ENCODE results near the gene MSH5.

- TF ChIP-seq CTCF (IDR thresholded peaks at IDR 0.05) (no peak), USF2 (CRISPR knock-in tag; IDR thresholded peaks at IDR 0.05) (no peak), SP1 (CRISPR knock-in tag; conservative IDR thresholded peaks at IDR 0.05) (no peak), E2F4 (CRISPR knock-in tag; IDR thresholded peaks at IDR 0.05; ENCODE audit: borderline replicate concordance, low read depth) (no peak), MAX (CRISPR knock-in tag; IDR thresholded peaks at IDR 0.05) (no peak), HMGXB4 (CRISPR knock-in tag; IDR thresholded peaks at IDR 0.05) (no peak), FOXP4 (CRISPR knock-in tag; IDR thresholded peaks at IDR 0.05) (no peak), ZNF281 (CRISPR knock-in tag; IDR thresholded peaks at IDR 0.05) (no peak), ZNF532 (CRISPR knock-in tag; IDR thresholded peaks at IDR 0.05; ENCODE audit: borderline replicate concordance) (no peak), NFYB (CRISPR knock-in tag; conservative IDR thresholded peaks at IDR 0.05; ENCODE audit: low read depth) (no peak), JUN (CRISPR knock-in tag; IDR thresholded peaks at IDR 0.05) (no peak), ZMAT4 (CRISPR knock-in tag; IDR thresholded peaks at IDR 0.05) (no peak), NFATC4 (CRISPR knock-in tag; IDR thresholded peaks at IDR 0.05) (no peak), NR3C1 (CRISPR knock-in tag; conservative IDR thresholded peaks at IDR 0.05; ENCODE audit: low read depth) (no peak)
Observed at GRCh38 chr6:31721351-31722020, 18.3 kb upstream of the MSH5 start, which contains the start of gene LY6G6C.

Measured in WTC11 (cell line).